Activated naive CD8-positive, alpha-beta T cell treated with anti-CD3 and anti-CD28 coated beads, Interleukin-2, amount 50 U/mL, for 24 hours (primary cell): ENCODE results near the gene CDH20.
"Not testable (repeated sequence)": the region's sequence is repeated elsewhere in the genome, so short reads cannot be mapped to it uniquely, and the experiment has no call there.

Source experiments
- ATAC-seq: fragments of 150-1000 bp; cut with Tn5 transposase; one replicate; pipeline ENCODE4 v1.10.0; 2021
- DNase-seq: peaks from one replicate; pipeline ENCODE4 v3.0.0; 2021
- H3K27ac Mint-ChIP-seq: one replicate; pipeline ENCODE4 v1.8.0; 2021; ENCODE audit warnings: mild to moderate bottlenecking, mixed read lengths
- H3K27me3 Mint-ChIP-seq: one replicate; pipeline ENCODE4 v1.8.0; 2021; ENCODE audit warnings: mixed read lengths
- H3K36me3 Mint-ChIP-seq: one replicate; pipeline ENCODE4 v1.8.0; 2021; ENCODE audit warnings: low read depth, mixed read lengths
- H3K4me1 Mint-ChIP-seq: one replicate; pipeline ENCODE4 v1.8.0; 2021; ENCODE audit warnings: mixed read lengths
- H3K4me3 Mint-ChIP-seq: one replicate; pipeline ENCODE4 v1.8.0; 2021; ENCODE audit warnings: mild to moderate bottlenecking, moderate library complexity, mixed read lengths
- H3K9me3 Mint-ChIP-seq: one replicate; pipeline ENCODE4 v1.8.0; 2021; ENCODE audit warnings: mixed read lengths

Gene CDH20

GRCh38 chr18:61369671-61370070 lies 36.4 kb downstream of the CDH20 start:
- DNase-seq, H3K4me3 Mint-ChIP-seq, H3K4me1 Mint-ChIP-seq, H3K36me3 Mint-ChIP-seq, H3K9me3 Mint-ChIP-seq, ATAC-seq, H3K27ac Mint-ChIP-seq, H3K27me3 Mint-ChIP-seq: not testable (repeated sequence)

- no peaks in the 10 kb centered on the region for H3K27me3 Mint-ChIP-seq
- no peaks in the 10 kb centered on the region for H3K36me3 Mint-ChIP-seq
- H3K9me3 Mint-ChIP-seq, result no peaks in the 10 kb centered on the region
- H3K27ac Mint-ChIP-seq, result no peak overlapping the region
- ATAC-seq, result no peak
- H3K4me3 Mint-ChIP-seq, result no peak overlapping the region
- H3K4me1 Mint-ChIP-seq, result no peaks in the 10 kb centered on the region
- DNase-seq, result no peak
Measured at GRCh38 chr18:61371111-61371510, 37.9 kb downstream of the CDH20 start.

GRCh38 chr18:61379827-61380226 lies 46.6 kb downstream of the CDH20 start:
- Mint-ChIP-seq H3K4me3 (no peak overlapping the region), H3K27ac (no peak overlapping the region), H3K36me3 (no peaks in the 10 kb centered on the region), H3K4me1 (no peaks in the 10 kb centered on the region), H3K9me3 (no peaks in the 10 kb centered on the region), H3K27me3 (no peaks in the 10 kb centered on the region)
- ATAC-seq (no peak), DNase-seq (no peak)

GRCh38 chr18:61388010-61388409 lies 54.8 kb downstream of the CDH20 start:
- no peak for ATAC-seq
- no peak for DNase-seq
- no peaks in the 10 kb centered on the region for H3K36me3 Mint-ChIP-seq
- no peak overlapping the region for H3K4me3 Mint-ChIP-seq
- no peaks in the 10 kb centered on the region for H3K27me3 Mint-ChIP-seq
- H3K4me1 Mint-ChIP-seq, result no peaks in the 10 kb centered on the region
- no peaks in the 10 kb centered on the region for H3K9me3 Mint-ChIP-seq
- H3K27ac Mint-ChIP-seq, result no peak overlapping the region

GRCh38 chr18:61394983-61395382 lies 61.8 kb downstream of the CDH20 start:
- ATAC-seq (no peak), DNase-seq (no peak)
- Mint-ChIP-seq H3K27me3 (peaks cover 5% of the 10 kb centered on the region), H3K4me1 (no peaks in the 10 kb centered on the region), H3K36me3 (no peaks in the 10 kb centered on the region), H3K9me3 (no peaks in the 10 kb centered on the region), H3K4me3 (no peak overlapping the region), H3K27ac (no peak overlapping the region)

GRCh38 chr18:61397222-61397621 lies 64.0 kb downstream of the CDH20 start:
- H3K27ac Mint-ChIP-seq, result no peak overlapping the region
- no peaks in the 10 kb centered on the region for H3K9me3 Mint-ChIP-seq
- H3K27me3 Mint-ChIP-seq, result peaks cover 8% of the 10 kb centered on the region
- no peaks in the 10 kb centered on the region for H3K4me1 Mint-ChIP-seq
- DNase-seq (no peak), ATAC-seq (no peak)
- H3K4me3 Mint-ChIP-seq, result no peak overlapping the region
- no peaks in the 10 kb centered on the region for H3K36me3 Mint-ChIP-seq

- Mint-ChIP-seq H3K4me1 (no peaks in the 10 kb centered on the region), H3K27me3 (peaks cover 8% of the 10 kb centered on the region), H3K9me3 (no peaks in the 10 kb centered on the region), H3K36me3 (no peaks in the 10 kb centered on the region), H3K27ac (no peak overlapping the region), H3K4me3 (no peak overlapping the region)
- ATAC-seq (no peak), DNase-seq (no peak)
Measured at GRCh38 chr18:61398961-61399705, 65.9 kb downstream of the CDH20 start.

GRCh38 chr18:61400016-61400635 lies 66.9 kb downstream of the CDH20 start:
- DNase-seq, result no peak
- Mint-ChIP-seq H3K9me3 (no peaks in the 10 kb centered on the region), H3K4me1 (no peaks in the 10 kb centered on the region), H3K27ac (no peak overlapping the region), H3K4me3 (no peak overlapping the region), H3K36me3 (no peaks in the 10 kb centered on the region), H3K27me3 (peaks cover 8% of the 10 kb centered on the region)
- ATAC-seq, result no peak

- no peaks in the 10 kb centered on the region for H3K9me3 Mint-ChIP-seq
Measured at GRCh38 chr18:61400716-61401115, 67.5 kb downstream of the CDH20 start.

GRCh38 chr18:61402726-61403125 lies 69.5 kb downstream of the CDH20 start:
- no peak overlapping the region for H3K27ac Mint-ChIP-seq
- DNase-seq (no peak), ATAC-seq (no peak)
- H3K36me3 Mint-ChIP-seq, result no peaks in the 10 kb centered on the region
- H3K27me3 Mint-ChIP-seq, result peaks cover 10% of the 10 kb centered on the region
- H3K4me1 Mint-ChIP-seq, result no peaks in the 10 kb centered on the region
- H3K9me3 Mint-ChIP-seq, result no peaks in the 10 kb centered on the region
- H3K4me3 Mint-ChIP-seq, result no peak overlapping the region

More at GRCh38 chr18:61400716-61401115, 67.5 kb downstream of the CDH20 start:
- H3K36me3 Mint-ChIP-seq, result no peaks in the 10 kb centered on the region
- no peaks in the 10 kb centered on the region for H3K4me1 Mint-ChIP-seq
- no peak for ATAC-seq
- DNase-seq, result no peak
- H3K27me3 Mint-ChIP-seq, result peaks cover 8% of the 10 kb centered on the region
- H3K4me3 Mint-ChIP-seq, result no peak overlapping the region
- H3K27ac Mint-ChIP-seq, result no peak overlapping the region

GRCh38 chr18:61413396-61413795 lies 80.2 kb downstream of the CDH20 start:
- H3K4me3 Mint-ChIP-seq, result no peak overlapping the region
- no peaks in the 10 kb centered on the region for H3K9me3 Mint-ChIP-seq
- no peak for DNase-seq

GRCh38 chr18:61414086-61414485 lies 80.9 kb downstream of the CDH20 start:
- H3K4me1 Mint-ChIP-seq, result no peaks in the 10 kb centered on the region
- H3K27ac Mint-ChIP-seq, result no peak overlapping the region
- ATAC-seq (no peak), DNase-seq (no peak)
- no peak overlapping the region for H3K4me3 Mint-ChIP-seq
- no peaks in the 10 kb centered on the region for H3K27me3 Mint-ChIP-seq
- H3K9me3 Mint-ChIP-seq, result no peaks in the 10 kb centered on the region
- no peaks in the 10 kb centered on the region for H3K36me3 Mint-ChIP-seq

More at GRCh38 chr18:61413396-61413795, 80.2 kb downstream of the CDH20 start:
- ATAC-seq, result no peak
- H3K4me1 Mint-ChIP-seq, result no peaks in the 10 kb centered on the region
- no peaks in the 10 kb centered on the region for H3K36me3 Mint-ChIP-seq
- H3K27ac Mint-ChIP-seq, result no peak overlapping the region
- H3K27me3 Mint-ChIP-seq, result no peaks in the 10 kb centered on the region

- no peaks in the 10 kb centered on the region for H3K4me1 Mint-ChIP-seq
- no peak overlapping the region for H3K27ac Mint-ChIP-seq
- H3K27me3 Mint-ChIP-seq, result no peaks in the 10 kb centered on the region
- H3K36me3 Mint-ChIP-seq, result no peaks in the 10 kb centered on the region
- H3K4me3 Mint-ChIP-seq, result no peak overlapping the region
- ATAC-seq (no peak), DNase-seq (no peak)
- no peaks in the 10 kb centered on the region for H3K9me3 Mint-ChIP-seq
Measured at GRCh38 chr18:61419763-61420162, 86.5 kb downstream of the CDH20 start.

- no peak overlapping the region for H3K27ac Mint-ChIP-seq
- no peaks in the 10 kb centered on the region for H3K36me3 Mint-ChIP-seq
- ATAC-seq (no peak), DNase-seq (no peak)
- no peaks in the 10 kb centered on the region for H3K9me3 Mint-ChIP-seq
- no peaks in the 10 kb centered on the region for H3K27me3 Mint-ChIP-seq
- H3K4me3 Mint-ChIP-seq, result no peak overlapping the region
- H3K4me1 Mint-ChIP-seq, result no peaks in the 10 kb centered on the region
Measured at GRCh38 chr18:61420218-61420885, 87.1 kb downstream of the CDH20 start.

- no peak overlapping the region for H3K27ac Mint-ChIP-seq
- no peak overlapping the region for H3K4me3 Mint-ChIP-seq
- H3K27me3 Mint-ChIP-seq, result peaks cover 3% of the 10 kb centered on the region
- ATAC-seq, result no peak
- no peaks in the 10 kb centered on the region for H3K36me3 Mint-ChIP-seq
- H3K4me1 Mint-ChIP-seq, result no peaks in the 10 kb centered on the region
- DNase-seq, result no peak
- H3K9me3 Mint-ChIP-seq, result no peaks in the 10 kb centered on the region
Measured at GRCh38 chr18:61426492-61427053, 93.3 kb downstream of the CDH20 start.
